ENCODE data around the gene ATRN.

Gene ATRN

DNA sequence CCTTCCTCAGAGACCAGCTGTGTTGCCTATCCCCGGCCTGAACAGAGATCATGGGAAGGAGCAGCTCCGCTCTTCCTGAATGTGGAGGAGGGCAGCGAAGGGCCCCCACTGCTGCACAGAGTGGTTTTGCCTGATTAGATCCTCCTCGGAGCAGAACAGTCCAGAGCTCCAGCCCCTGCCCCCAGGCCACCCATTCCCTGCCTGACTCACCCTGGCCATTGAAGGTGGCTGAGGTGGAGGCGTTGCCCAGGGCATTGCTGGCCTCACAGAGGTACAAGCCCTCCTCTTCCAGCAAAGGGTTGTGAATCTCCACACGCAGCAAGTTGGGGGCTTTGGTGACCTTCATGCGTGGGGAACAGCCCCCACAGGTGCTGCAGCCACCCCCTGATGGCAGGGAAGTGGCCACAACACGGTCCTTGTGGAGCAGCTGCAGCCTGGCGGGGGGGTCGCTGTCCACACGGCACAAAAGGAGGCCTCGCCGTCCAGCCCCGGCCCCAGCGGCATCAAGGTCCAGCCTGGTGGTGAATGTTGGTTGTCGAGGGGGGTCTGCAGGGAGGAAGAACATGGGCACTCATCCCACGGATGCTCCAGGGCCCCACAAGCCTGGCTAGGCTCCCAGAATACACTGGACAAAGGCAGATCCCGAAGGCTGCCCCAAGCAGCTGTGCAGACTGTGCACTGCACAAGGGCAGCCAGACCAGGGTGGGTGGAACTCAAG is 226.9 kb downstream of the ATRN start:
- no peak for DNase-seq (ENCODE audit: low spot score)

DNA sequence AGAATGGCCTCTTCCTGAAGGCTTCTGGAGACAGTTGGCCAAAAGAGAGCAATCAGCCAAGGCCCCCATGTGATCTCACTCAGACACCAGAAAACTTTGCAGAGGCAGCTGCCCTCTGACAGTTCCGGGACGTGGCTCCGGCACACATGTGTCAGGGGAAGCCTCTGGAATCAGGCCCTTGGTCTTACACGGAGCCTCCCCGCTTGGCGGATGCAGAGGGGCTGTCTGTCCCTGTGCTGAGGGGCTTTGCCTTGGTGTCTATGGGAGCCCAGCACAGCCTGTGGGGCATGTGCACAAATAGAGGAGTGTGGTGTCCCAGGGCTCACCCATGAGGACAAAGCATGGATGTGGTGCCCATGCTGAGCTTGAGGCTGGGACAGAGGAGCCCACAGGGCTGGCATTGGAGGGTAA is 227.8 kb downstream of the ATRN start:
- DNase-seq (ENCODE audit: low spot score), result no peak

DNA sequence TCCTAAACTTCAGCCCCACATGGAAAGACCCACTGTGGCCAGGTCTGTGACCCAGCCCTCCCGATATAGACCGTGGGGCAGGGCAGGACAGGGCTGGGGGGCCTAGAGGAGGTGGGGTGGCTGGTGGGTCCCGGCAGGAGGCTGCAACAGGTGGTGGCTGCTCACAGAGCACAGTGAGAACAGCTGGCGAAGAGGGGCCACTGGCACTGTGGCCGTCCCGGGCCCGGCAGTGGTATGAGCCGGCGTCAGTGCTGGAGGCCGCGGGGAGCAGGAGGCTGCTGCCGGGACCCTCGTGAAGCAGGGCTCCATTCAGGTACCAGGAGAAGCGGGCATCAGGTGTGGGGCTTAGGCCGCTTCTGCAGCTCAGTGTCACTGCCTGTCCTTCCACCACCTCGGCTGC is 228.2 kb downstream of the ATRN start:
- DNase-seq (ENCODE audit: low spot score), result no peak
